Iris pigment epithelial cell (primary cell): ENCODE data around the gene HSF2.

Source experiments
- DNase-seq: peaks from one replicate; pipeline ENCODE4 v3.0.0-alpha.2; 2011; ENCODE audit warnings: low read depth

Gene HSF2, protein sequence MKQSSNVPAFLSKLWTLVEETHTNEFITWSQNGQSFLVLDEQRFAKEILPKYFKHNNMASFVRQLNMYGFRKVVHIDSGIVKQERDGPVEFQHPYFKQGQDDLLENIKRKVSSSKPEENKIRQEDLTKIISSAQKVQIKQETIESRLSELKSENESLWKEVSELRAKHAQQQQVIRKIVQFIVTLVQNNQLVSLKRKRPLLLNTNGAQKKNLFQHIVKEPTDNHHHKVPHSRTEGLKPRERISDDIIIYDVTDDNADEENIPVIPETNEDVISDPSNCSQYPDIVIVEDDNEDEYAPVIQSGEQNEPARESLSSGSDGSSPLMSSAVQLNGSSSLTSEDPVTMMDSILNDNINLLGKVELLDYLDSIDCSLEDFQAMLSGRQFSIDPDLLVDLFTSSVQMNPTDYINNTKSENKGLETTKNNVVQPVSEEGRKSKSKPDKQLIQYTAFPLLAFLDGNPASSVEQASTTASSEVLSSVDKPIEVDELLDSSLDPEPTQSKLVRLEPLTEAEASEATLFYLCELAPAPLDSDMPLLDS

DNA sequence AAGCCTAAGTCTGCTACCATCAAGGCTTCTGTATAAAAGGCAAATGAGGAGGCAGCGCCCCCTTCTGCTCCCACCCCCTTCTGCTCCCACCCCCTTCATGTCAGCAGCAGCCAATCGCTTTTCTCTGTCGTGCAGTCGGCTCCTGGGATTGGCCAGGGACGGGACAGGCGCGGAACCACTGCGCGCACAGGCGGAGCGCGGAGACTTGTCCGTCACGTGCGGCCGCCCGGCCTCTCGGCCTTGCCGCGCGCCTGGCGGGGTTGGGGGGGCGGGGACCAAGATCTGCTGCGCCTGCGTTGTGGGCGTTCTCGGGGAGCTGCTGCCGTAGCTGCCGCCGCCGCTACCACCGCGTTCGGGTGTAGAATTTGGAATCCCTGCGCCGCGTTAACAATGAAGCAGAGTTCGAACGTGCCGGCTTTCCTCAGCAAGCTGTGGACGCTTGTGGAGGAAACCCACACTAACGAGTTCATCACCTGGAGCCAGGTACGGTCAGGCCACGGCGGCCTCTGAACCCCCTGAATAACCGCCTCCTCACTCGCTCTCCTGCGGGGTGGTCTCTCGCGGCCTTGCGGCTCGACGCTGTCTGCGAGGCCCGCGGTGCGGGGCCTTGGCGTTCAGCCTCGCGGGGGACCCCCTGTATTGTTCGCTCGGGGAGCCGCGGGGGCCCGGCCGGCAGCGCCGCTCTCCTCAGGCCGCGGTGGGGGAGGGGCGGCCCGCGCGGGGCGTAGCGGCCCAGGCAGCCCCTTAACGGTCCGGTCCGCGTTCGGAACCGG, at the start of gene HSF2:
HSF2 (plus strand) TSS at position 305 of the 773 bp plus-strand sequence; CDS start at position 391, 86 bp downstream.
- peak; percentile 99 for DNase-seq

DNA sequence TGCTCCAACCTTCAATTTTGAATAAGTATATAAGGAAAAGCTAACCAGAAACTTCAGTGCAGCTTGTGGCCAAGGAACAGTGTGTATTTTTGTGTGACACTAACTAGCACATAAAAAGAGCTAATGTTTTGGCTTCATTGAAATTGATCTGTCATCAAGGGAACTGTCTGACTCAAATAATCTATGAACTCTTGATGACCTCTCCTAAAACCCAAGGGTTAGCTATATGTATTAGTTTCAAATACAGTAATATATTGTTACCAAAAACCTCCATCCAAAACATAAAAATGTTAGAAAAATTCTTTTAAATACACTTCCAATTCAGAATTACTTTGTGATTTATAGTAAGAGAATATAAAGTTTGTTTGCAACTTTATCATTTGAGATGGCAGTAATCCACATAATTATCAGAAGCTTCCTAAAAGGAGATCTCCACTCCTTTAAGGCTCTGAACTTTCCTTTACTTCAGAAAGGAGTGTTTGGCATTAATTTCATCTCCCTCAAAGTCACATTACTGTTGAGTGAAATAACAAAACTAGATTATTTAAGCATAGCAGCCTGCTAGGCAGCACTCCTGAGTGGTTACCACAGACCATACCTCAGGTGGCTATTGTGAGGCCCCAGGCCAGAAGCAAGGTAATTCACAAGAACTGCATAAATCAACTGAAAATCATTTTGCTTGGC, 46.3 kb upstream of the HSF2 start:
- no peak for DNase-seq

DNA sequence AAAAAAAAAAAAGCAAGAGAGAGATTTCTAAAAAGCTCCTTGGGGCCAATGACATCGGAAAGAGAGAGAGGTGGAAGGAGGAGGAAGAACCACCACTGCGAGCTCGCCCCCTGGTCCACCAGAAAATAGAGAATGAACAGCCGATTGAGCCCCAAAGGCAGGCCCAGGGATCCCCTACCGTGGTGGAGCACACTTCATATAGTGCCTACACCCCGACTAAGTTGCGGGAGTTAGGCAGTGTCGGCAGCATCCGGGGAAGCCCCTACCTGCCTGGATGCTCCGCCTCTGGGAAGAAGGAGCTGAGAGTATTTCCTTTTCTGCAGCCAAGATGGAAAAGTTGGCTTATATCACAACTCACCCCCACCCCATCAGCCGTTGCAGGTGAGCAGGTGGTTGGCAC, 38.6 kb upstream of the HSF2 start:
- DNase-seq = no peak

DNA sequence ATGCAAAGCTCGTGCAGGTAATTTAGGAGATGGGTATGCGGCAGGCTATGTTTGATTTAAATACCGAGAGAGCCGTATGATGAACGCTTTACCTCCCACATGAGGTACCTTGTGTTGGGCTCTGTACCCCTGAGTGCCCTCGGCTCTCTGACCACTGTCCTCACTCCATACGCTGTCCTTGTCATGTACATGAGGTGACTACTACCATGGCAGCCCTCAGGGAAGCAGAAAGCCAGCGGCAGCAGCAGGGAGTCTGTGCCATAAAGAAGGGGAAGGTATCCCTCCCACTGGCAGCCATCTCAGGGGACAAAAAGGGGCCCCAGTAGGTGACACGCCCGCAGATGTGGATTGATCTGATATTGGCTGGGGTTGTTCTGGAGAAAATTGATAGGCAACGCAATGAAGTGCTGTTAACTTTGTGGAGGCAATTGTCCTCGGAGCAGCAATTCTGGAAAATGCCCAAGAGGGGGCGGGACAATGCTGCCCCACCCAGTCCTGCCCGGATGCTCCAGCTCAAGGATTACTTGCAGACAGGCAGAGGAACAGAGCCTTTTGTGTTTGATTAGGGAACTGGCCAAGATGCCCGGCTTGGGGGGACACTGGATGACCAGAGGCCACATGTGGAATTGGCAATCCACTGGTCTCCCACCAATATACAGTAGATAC, 38.0 kb upstream of the HSF2 start:
- DNase-seq = no peak

DNA sequence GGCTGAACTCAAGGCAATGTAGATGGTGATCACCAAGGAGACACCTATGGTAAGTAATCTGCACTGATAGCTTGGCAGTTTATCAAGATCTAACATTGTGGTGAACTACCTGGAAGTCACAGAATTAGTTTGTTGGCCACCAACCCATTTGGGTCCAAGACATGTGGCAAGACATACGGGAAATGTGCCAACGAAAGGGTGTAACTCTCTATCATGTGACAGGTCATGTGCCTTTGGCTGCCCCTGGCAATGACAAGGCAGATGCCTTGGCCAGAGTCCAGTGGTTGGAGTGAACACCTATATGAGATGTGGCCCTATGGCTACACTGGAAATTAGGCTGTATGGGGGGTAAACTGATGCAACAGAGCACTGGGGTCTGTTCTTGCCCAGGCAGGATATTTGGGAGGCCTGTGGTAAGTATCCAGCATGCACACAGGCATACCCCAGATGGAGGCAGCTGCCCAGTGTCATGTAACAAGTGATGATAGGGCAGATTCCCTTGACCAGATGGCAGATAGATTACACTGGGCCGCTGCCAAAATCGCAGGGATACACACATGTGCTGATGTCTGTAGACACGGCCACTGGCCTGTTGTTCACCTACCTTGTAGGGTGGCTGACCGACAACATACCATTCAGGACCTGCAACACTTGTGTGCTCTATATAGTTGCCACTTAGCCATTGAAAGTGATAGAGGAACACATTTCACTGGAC, 35.5 kb upstream of the HSF2 start:
- no peak for DNase-seq

DNA sequence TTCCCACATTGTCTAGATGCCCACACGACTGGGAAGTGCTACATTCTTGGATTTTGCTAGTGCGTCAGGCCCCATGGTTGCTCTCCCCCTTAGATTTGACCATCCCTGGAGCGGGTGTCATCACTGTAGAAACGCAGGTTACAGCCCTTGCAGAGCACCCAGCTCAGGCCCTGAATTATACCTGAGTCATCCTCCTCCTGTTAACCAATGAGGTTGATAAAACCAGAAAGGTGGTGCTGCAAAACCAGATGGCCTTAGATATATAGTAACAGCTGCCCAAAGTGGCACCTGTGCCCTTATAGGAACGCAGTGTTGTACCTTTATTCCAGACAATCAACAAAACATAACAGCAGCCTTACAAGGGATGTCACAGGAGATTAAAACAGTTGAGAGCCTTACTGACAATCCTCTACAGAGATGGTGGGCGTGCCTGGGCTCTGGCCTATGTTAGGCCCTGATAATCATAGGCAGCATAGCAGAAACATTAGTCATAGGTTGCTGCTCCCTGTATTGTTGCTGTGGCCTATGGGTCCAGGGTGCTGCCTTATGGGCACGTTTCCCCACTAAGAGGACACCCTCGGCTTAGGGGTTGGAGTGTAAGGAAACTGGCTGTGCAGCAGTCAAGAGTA, 33.6 kb upstream of the HSF2 start:
- DNase-seq = peak; percentile 9

DNA sequence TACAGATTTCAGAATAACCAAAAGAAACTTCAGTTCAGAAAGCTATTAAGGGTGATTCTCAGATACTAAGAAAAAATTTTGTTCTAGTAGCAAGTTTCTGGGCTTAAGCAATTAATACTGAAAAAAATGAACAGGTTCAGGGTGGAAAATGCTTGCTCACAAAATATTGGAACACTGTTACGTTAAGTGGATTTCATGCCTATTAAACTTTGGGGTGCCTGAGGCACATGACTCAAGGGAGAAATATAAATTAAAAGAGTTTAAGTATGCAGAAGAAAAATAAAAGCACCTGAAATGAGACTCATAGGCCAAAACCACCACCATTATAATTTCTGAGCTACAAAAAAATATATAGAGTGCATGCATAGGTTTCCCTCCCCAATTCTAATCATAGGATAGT, 32.3 kb upstream of the HSF2 start:
- no peak for DNase-seq

DNA sequence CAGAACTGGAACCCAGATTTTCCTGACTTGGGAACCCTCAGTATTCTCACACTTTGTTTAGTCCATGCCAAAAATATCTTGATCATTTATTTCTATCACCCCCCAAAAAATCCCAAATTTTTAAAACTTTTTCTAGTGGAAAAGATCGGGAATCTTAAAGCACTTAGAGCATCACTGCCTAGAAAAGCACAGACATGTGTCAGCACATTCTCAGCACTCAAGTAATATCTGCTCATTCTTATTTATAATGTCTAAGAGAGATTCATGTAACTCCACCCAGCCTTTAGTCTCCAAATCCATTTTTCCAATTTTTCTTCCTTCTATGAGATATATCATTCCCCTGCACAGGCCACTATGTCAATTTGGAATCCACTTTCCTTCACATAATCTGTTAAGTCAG, 29.9 kb upstream of the HSF2 start:
- DNase-seq = no peak

DNA sequence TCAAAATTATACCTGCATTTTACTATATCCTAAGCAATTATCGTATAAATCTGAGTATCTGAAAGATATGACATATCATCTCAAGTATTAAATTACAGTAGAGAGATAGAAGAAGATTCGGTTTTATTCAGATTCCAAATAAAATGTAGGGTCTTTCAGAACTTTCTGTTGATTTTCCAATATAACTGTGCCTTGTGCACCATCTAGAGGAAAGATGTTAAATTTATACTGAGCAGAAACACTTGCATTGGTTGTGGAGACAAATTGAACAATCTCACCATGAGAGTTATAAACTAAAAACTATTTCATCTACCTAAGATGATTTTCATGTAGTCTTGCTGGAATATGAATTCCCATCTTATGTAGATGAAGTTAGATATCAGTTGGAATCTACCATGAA, 26.8 kb upstream of the HSF2 start:
- peak; percentile 13 for DNase-seq

DNA sequence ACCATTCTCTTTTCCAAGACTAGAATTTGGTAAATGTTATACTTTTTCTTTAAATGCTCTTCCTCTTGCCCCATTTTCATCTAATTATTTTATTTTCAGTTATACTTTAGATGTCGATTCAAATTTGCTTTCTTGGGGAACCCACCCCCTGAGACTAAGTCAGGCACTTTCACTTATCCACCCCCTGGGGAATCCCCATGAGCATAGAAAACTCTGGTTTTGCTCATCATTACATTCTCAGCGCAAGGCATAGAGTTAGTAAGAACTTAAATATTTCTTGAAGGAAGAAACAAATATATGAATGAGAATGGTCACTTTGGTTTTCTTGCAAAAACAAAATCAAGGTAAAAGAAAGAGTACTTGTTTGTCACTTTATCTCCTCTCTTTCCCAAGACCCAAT, 25.1 kb upstream of the HSF2 start:
- no peak for DNase-seq

DNA sequence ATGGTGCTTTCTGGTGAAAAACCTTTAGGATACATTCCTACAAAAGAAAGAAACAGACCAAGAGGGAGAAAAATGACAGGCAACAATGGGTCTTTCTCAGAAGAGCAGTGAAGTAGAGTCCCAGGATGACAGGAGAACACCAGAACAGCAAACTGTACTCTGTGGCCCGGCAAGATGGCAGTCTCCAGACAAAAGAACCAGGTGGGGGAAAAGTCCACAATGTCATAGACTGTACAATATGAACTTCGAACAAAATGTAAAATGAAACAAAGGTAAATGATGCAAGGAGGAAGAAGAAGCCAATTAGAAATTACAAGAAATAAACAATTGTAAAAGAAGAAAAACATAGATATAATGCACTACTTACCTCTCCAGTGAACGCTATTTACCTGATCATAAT, 23.2 kb upstream of the HSF2 start:
- no peak for DNase-seq

DNA sequence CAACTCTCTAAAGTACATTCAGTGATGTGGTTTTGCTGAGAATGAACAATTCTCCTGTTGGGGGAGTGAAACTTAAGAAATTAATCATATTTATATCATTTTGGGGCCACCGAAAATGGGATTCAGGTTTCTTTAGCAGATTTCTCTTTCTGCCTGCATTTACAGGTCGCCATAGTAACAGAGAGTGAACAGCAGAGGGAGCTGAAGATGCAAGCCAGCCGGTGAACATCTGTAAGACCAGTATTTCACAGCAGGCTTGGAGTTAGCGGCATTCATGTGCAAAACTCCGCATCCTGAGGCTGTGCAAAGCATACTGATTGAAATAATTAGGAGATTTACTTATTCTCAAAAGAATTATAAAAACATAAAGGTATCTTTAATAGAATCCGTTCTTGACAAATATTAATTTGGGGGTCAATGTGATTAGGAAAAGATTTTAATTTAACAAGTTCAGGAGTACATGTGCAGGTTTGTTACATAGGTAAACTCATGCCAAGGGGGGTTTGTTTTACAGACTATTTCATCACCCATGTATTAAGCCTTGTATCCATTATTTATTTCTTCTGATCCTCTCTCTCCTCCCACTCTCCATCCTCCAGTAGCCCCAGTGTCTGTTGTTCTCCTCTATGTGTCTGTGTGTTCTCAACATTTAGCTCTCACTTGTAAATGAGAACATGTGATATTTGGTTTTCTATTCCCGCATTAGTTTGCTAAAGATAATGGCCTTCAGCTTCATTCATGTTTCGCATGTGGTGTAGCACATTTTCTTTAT, 17.8 kb upstream of the HSF2 start:
- DNase-seq = peak; percentile 83

DNA sequence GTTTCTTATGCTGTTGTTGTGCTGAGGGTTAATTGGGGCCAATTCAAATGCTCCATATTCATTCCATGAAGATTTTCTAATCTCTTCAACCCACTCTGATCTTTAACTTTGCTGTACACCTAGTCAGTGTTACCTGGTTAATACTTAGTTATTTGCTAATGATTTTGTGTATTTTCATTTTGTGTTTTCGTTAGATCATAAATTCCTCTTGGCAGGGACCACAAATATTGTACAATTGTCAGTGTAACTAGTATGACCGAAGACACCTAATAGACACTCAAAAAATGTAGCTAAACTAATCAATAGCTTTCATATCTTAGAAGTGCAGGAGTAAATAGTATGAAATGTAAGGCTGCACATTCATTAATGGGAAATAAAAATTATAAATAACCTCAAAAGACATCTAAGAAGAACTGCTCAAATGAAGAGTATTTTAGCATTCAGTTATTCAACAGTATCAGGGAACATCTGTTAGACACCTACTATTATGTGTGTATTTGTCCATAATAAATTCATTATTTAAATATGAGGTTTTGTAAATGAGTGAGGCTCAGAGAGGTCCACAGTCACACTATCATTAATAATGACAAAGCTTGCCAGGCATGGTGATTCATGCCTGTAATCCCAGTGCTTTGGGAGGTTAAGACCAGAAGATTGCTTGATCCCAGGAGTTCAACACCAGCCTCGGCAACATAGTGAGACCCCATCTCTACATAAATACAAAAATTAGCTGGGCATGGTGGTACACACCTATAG, 13.4 kb upstream of the HSF2 start:
- DNase-seq = no peak

DNA sequence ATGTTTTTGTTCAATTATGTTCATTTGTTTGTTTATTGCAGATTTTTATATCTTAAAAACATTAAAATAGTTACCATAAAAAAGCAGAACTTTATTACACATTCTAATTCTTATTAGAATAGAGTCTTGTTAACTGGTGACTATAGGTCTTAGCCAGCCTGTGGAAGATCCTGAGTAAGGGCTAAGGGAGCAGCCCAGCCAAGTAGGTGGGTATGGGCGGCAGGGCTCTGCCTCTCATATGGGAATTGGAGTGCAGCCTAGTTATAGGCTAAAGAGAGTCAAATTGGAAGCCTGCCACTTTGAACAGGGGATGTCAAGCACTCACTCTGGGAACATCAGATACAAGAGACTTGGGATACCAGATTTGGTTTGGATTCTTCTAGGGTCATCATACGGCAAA, 10.5 kb upstream of the HSF2 start:
- DNase-seq = no peak

DNA sequence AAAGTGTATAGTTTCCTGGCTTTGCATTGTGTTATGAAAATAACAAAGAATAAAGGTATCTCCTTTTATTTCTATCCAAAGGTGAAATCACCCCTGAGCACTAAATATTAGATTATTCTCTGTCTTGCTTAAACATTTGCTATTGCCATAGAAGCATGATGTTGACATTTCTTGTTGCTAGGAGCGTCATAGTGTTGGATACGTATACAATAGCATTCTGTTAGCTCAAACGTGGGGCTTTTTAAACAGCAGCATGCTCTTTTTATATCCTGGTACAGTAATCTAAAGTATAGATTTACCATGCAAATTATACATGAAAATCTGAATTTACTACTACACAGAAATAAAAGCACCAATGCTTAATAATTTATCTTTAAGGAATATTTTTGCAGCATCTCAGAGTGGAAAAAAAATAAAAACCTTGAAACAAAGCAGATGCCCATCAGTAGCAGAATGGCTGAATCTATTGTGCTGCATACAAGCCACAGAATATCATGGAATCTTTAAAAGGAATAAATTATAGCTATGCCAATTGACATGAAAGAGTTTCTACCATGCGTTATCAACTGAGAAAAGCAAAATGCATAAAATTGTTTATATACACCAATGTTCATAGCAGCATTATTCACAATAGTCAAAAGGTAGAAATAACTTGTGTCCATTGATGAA, 9.6 kb upstream of the HSF2 start:
- no peak for DNase-seq

DNA sequence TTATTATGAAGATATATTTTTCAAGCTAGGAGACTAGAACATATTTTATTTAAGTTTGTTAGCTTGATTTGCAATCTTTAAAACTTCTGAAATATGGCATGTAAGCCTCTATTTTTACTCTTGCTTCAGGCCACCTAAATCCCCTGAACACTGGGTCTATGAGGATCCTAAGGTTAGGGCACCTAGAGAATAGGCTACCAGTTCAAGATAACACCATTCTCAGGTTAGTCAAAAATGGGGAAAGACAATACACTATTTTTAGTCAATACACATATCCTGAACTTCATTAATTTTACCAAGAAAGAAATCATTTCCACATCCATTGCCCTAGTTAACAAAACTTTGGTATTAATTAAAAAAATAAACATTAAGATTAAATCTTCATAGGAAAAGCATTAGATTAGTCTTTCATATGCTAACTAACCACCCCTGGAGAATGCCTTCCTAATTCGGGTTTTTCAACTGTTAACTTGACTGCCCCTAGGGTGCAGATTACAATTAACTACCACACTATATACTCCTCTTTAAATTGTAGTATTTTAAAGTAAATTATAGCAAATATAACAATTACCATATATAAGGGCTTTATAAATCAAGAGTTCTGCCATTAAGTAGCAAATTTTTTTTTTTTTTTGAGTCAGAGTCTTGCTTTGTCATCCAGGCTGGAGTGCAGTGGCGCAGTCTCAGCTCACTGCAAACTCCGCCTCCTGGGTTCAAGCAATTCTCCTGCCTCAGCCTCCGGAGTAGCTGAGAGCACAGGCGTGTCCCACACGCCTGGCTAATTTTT, 6.7 kb upstream of the HSF2 start:
- no peak for DNase-seq

DNA sequence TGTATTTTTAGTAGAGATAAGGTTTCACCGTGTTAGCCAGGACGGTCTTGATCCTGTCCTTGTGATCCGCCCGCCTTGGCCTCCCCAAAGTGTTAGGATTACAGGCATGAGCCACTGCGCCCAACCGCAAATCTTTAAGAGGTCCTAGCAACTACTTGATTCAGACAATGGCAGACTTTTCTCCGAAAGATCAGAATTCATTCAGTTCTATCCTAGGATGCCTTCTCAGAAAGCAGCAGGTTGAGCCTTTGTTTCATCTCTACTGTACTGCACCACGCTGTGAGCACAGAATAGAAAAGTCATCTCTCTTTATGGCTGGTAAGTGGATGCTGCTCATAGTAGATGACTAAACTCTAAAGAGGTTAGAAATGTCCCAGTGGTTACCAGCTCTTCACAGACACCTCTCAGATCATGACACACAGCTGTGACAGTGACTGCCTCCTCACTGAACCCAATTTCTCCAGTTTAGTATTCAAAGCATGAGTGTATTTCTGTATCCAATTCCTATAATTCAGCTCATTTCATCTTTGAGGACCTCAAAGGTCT, 6.0 kb upstream of the HSF2 start:
- DNase-seq = no peak

DNA sequence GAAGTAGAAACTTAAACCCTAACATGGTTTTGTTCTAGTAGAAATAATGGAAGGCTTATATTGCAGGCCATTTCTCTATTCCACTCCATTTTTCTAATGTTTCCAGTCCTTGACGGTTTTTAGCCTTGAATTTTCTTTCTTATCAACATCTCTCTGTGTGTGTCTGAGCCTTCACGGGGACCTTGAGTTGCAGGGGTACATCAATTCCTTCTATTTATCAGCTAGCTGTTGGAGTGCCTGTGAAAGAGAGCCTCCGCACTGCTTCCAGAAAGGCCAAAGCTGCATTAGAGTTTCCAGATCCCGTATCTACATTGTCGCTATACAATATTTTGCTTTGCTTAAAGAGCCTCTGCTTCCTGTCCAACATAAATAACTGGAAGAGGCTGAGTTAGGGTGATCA, 5.4 kb upstream of the HSF2 start:
- no peak for DNase-seq
